SK-N-SH (cell line): Measurements from ENCODE around the gene PPP2R5E.

Experiments
- EP300 ChIP-seq, 2 experiments: IDR thresholded peaks; 2 replicates each; pipeline versions ENCODE4 v1.4.0 to v1.6.1; 2012; ENCODE audit warnings: borderline replicate concordance in 1 of 2, low read depth in 1 of 2, low read length in 1 of 2
- EZH2phosphoT487 ChIP-seq: fragments of 200-600 bp; sonication (generic); IDR thresholded peaks from 2 replicates; pipeline ENCODE4 v1.6.1; 2017; ENCODE audit warnings: low read depth, mixed run types, mild to moderate bottlenecking, antibody characterized with exemption, moderate library complexity, borderline replicate concordance
- JUND ChIP-seq: IDR thresholded peaks from 2 replicates; pipeline ENCODE4 v1.4.0; 2012
- NFIC ChIP-seq: IDR thresholded peaks from 2 replicates; pipeline ENCODE4 v1.4.0; 2012; ENCODE audit warnings: borderline replicate concordance
- RAD21 ChIP-seq: IDR thresholded peaks from 2 replicates; pipeline ENCODE4 v1.6.1; 2012; ENCODE audit warnings: mild to moderate bottlenecking, low read length
- TAF1 ChIP-seq: IDR thresholded peaks from 2 replicates; pipeline ENCODE4 v1.6.1; 2012; ENCODE audit warnings: low read depth, mild to moderate bottlenecking, low read length, moderate library complexity, borderline replicate concordance
- YY1 ChIP-seq: IDR thresholded peaks from 2 replicates; pipeline ENCODE4 v1.4.0; 2012; ENCODE audit warnings: low read depth, mild to moderate bottlenecking
- TF ChIP-seq, protein P1 (sequence below): IDR thresholded peaks from 2 replicates; pipeline ENCODE4 v1.4.0; 2012; ENCODE audit warnings: low read depth, borderline replicate concordance
- TF ChIP-seq, protein P2 (sequence below): fragments of 200-600 bp; sonication (generic); IDR thresholded peaks from 2 replicates; pipeline ENCODE4 v1.6.1; 2017; ENCODE audit warnings: antibody characterized with exemption, mild to moderate bottlenecking, moderate library complexity
- TF ChIP-seq, protein P3 (sequence below): fragments of 150-350 bp; IDR thresholded peaks from 2 replicates; pipeline ENCODE4 v1.6.1; 2017; ENCODE audit warnings: antibody characterized with exemption, low read length, low read depth, borderline replicate concordance
- TF ChIP-seq, protein P4 (sequence below): IDR thresholded peaks from 2 replicates; pipeline ENCODE4 v1.6.1; 2012; ENCODE audit warnings: mild to moderate bottlenecking, low read depth, low read length, moderate library complexity
- TF ChIP-seq, protein P5 (sequence below): IDR thresholded peaks from 2 replicates; pipeline ENCODE4 v1.4.0; 2012; ENCODE audit warnings: low read depth

DNA sequence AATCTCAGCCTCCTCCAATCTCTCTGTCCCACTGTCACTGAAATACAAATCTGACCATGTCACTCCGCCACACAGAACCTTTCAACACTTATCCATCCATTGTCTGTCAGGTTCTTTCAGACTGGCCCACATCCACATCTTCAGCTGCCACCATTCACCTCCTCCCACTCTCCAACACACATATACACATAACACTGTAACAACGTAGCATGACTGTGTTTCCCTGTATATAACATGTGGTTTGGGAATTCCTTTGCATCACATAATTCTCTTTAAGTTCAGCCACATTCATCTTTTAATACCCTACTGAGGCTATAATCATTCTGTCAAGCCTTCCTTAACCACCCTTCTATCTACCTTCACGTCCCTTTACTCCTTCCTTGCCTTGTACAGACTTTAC is 99.2 kb downstream of the PPP2R5E start:
- TF ChIP-seq EZH2phosphoT487: no peak
- TF ChIP-seq, protein P1, sequence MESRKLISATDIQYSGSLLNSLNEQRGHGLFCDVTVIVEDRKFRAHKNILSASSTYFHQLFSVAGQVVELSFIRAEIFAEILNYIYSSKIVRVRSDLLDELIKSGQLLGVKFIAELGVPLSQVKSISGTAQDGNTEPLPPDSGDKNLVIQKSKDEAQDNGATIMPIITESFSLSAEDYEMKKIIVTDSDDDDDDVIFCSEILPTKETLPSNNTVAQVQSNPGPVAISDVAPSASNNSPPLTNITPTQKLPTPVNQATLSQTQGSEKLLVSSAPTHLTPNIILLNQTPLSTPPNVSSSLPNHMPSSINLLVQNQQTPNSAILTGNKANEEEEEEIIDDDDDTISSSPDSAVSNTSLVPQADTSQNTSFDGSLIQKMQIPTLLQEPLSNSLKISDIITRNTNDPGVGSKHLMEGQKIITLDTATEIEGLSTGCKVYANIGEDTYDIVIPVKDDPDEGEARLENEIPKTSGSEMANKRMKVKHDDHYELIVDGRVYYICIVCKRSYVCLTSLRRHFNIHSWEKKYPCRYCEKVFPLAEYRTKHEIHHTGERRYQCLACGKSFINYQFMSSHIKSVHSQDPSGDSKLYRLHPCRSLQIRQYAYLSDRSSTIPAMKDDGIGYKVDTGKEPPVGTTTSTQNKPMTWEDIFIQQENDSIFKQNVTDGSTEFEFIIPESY: no peak
- TF ChIP-seq, protein P2, sequence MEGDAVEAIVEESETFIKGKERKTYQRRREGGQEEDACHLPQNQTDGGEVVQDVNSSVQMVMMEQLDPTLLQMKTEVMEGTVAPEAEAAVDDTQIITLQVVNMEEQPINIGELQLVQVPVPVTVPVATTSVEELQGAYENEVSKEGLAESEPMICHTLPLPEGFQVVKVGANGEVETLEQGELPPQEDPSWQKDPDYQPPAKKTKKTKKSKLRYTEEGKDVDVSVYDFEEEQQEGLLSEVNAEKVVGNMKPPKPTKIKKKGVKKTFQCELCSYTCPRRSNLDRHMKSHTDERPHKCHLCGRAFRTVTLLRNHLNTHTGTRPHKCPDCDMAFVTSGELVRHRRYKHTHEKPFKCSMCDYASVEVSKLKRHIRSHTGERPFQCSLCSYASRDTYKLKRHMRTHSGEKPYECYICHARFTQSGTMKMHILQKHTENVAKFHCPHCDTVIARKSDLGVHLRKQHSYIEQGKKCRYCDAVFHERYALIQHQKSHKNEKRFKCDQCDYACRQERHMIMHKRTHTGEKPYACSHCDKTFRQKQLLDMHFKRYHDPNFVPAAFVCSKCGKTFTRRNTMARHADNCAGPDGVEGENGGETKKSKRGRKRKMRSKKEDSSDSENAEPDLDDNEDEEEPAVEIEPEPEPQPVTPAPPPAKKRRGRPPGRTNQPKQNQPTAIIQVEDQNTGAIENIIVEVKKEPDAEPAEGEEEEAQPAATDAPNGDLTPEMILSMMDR: no peak
- no peak for TF ChIP-seq TAF1
- TF ChIP-seq, protein P3, sequence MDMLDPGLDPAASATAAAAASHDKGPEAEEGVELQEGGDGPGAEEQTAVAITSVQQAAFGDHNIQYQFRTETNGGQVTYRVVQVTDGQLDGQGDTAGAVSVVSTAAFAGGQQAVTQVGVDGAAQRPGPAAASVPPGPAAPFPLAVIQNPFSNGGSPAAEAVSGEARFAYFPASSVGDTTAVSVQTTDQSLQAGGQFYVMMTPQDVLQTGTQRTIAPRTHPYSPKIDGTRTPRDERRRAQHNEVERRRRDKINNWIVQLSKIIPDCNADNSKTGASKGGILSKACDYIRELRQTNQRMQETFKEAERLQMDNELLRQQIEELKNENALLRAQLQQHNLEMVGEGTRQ: no peak
- TF ChIP-seq, protein P4, sequence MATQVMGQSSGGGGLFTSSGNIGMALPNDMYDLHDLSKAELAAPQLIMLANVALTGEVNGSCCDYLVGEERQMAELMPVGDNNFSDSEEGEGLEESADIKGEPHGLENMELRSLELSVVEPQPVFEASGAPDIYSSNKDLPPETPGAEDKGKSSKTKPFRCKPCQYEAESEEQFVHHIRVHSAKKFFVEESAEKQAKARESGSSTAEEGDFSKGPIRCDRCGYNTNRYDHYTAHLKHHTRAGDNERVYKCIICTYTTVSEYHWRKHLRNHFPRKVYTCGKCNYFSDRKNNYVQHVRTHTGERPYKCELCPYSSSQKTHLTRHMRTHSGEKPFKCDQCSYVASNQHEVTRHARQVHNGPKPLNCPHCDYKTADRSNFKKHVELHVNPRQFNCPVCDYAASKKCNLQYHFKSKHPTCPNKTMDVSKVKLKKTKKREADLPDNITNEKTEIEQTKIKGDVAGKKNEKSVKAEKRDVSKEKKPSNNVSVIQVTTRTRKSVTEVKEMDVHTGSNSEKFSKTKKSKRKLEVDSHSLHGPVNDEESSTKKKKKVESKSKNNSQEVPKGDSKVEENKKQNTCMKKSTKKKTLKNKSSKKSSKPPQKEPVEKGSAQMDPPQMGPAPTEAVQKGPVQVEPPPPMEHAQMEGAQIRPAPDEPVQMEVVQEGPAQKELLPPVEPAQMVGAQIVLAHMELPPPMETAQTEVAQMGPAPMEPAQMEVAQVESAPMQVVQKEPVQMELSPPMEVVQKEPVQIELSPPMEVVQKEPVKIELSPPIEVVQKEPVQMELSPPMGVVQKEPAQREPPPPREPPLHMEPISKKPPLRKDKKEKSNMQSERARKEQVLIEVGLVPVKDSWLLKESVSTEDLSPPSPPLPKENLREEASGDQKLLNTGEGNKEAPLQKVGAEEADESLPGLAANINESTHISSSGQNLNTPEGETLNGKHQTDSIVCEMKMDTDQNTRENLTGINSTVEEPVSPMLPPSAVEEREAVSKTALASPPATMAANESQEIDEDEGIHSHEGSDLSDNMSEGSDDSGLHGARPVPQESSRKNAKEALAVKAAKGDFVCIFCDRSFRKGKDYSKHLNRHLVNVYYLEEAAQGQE: no peak
- TF ChIP-seq JUND: no peak
- no peak for TF ChIP-seq YY1
- TF ChIP-seq EP300 (IDR thresholded peaks at IDR 0.05; ENCODE audit: borderline replicate concordance in 1 of 2, low read depth in 1 of 2, low read length in 1 of 2): no peak
- no peak for TF ChIP-seq RAD21
- TF ChIP-seq NFIC: no peak
- TF ChIP-seq, protein P5, sequence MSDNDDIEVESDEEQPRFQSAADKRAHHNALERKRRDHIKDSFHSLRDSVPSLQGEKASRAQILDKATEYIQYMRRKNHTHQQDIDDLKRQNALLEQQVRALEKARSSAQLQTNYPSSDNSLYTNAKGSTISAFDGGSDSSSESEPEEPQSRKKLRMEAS: no peak
